GM23338 (cell line): ENCODE measurements around the gene PDIA6. TPM values are rescaled to one million over a fixed set of nuclear protein-coding genes. Genes with fewer than 3 reads are reported as not detected.

ENCODE experiments used
- ATAC-seq: fragments of 200-7000 bp; cut with Tn5 transposase; 3 replicates; pipeline ENCODE4 v1.9.1; 2020
- DNase-seq: peaks from one replicate; pipeline ENCODE4 v3.0.0-alpha.2; 2015; ENCODE audit warnings: low spot score
- H2AFZ ChIP-seq: fragments of 200-600 bp; sonication (generic); 2 replicates; pipeline ENCODE4 v1.8.0; 2016; ENCODE audit warnings: antibody characterized with exemption, mild to moderate bottlenecking, moderate library complexity
- H3F3A ChIP-seq: fragments of 200-600 bp; sonication (generic); replicated peaks from 2 replicates; pipeline ENCODE4 v1.8.0; 2017; ENCODE audit warnings: antibody characterized with exemption, mixed run types, low read depth
- H3K27ac ChIP-seq: fragments of 200-600 bp; sonication (generic); 2 replicates; pipeline ENCODE4 v1.6.1; 2016; ENCODE audit warnings: low read depth
- H3K27me3 ChIP-seq: fragments of 200-600 bp; sonication (generic); 2 replicates; pipeline ENCODE4 v1.8.0; 2016; ENCODE audit warnings: mild to moderate bottlenecking, mixed run types, moderate library complexity; ENCODE audit not compliant: insufficient read depth
- H3K36me3 ChIP-seq: fragments of 200-600 bp; sonication (generic); 2 replicates; pipeline ENCODE4 v1.8.0; 2016; ENCODE audit warnings: mild to moderate bottlenecking; ENCODE audit not compliant: insufficient read depth
- H3K4me1 ChIP-seq: fragments of 200-600 bp; sonication (generic); 2 replicates; pipeline ENCODE4 v1.8.0; 2016; ENCODE audit warnings: mild to moderate bottlenecking, moderate library complexity; ENCODE audit not compliant: insufficient read depth
- H3K4me2 ChIP-seq: fragments of 200-600 bp; sonication (generic); 2 replicates; pipeline ENCODE4 v1.7.1; 2017; ENCODE audit warnings: mixed run types
- H3K4me3 ChIP-seq: fragments of 200-600 bp; sonication (generic); 2 replicates; pipeline ENCODE4 v1.6.1; 2016; ENCODE audit warnings: mixed run types
- H3K79me2 ChIP-seq: fragments of 200-600 bp; sonication (generic); replicated peaks from 2 replicates; pipeline ENCODE4 v1.8.0; 2017; ENCODE audit warnings: mild to moderate bottlenecking; ENCODE audit not compliant: insufficient read depth
- H3K9me2 ChIP-seq: fragments of 200-600 bp; sonication (generic); 2 replicates; pipeline ENCODE4 v1.8.0; 2017; ENCODE audit not compliant: insufficient read depth
- H4K20me1 ChIP-seq: fragments of 200-600 bp; sonication (generic); replicated peaks from 2 replicates; pipeline ENCODE4 v1.8.0; 2017; ENCODE audit warnings: mild to moderate bottlenecking; ENCODE audit not compliant: insufficient read depth
- H3K27ac Mint-ChIP-seq: 2 replicates; pipeline ENCODE4 v1.8.0; 2020; ENCODE audit warnings: inconsistent platforms, mild to moderate bottlenecking, moderate library complexity, mixed read lengths
- H3K27me3 Mint-ChIP-seq: 3 replicates; pipeline ENCODE4 v1.8.0; 2022; ENCODE audit warnings: low read depth, mild to moderate bottlenecking, moderate library complexity, mixed read lengths, inconsistent platforms; ENCODE audit not compliant: insufficient read depth, poor library complexity
- H3K36me3 Mint-ChIP-seq: 3 replicates; pipeline ENCODE4 v1.8.0; 2021; ENCODE audit warnings: low read depth, mild to moderate bottlenecking, inconsistent platforms, moderate library complexity, mixed read lengths
- H3K4me1 Mint-ChIP-seq: 3 replicates; pipeline ENCODE4 v1.8.0; 2020; ENCODE audit warnings: mild to moderate bottlenecking, inconsistent platforms, mixed read lengths
- H3K4me3 Mint-ChIP-seq: 3 replicates; pipeline ENCODE4 v1.8.0; 2021; ENCODE audit warnings: moderate library complexity, mild to moderate bottlenecking, inconsistent platforms, mixed read lengths
- H3K9me3 Mint-ChIP-seq: 3 replicates; pipeline ENCODE4 v1.8.0; 2020; ENCODE audit warnings: moderate library complexity, mild to moderate bottlenecking, inconsistent platforms, mixed read lengths
- CREB1 ChIP-seq: fragments of 250-450 bp; sonication (Bioruptor Pico); IDR thresholded peaks from 2 replicates; pipeline ENCODE4 v1.5.0; 2020; ENCODE audit warnings: low read depth, mild to moderate bottlenecking, moderate library complexity
- CTCF ChIP-seq, 2 experiments: fragments of 200-600 bp in 1 of 2; sonication (generic) in 1 of 2; conservative IDR thresholded peaks; 2 replicates each; pipeline versions ENCODE4 v1.5.1 to v1.6.1; 2016 to 2017; ENCODE audit warnings: antibody characterized with exemption in 2 of 2, low read depth in 2 of 2, mild to moderate bottlenecking in 2 of 2, moderate library complexity in 1 of 2
- ETS1 ChIP-seq: IDR thresholded peaks from 2 replicates; pipeline ENCODE4 v1.6.1; 2016; ENCODE audit warnings: antibody characterized with exemption
- EZH2phosphoT487 ChIP-seq: fragments of 200-600 bp; sonication (generic); IDR thresholded peaks from one replicate; pipeline ENCODE4 v1.8.1; 2018; ENCODE audit warnings: antibody characterized with exemption; ENCODE audit not compliant: unreplicated experiment
- JUNB ChIP-seq: IDR thresholded peaks from one replicate; pipeline ENCODE4 v1.6.1; 2016; ENCODE audit warnings: antibody characterized with exemption; ENCODE audit not compliant: unreplicated experiment
- NANOG ChIP-seq: IDR thresholded peaks from 2 replicates; pipeline ENCODE4 v1.6.1; 2016; ENCODE audit warnings: antibody characterized with exemption, borderline replicate concordance
- REST ChIP-seq: IDR thresholded peaks from one replicate; pipeline ENCODE4 v1.6.1; 2018; ENCODE audit warnings: antibody characterized with exemption; ENCODE audit not compliant: unreplicated experiment
- STAT1 ChIP-seq: IDR thresholded peaks from one replicate; pipeline ENCODE4 v1.6.1; 2016; ENCODE audit warnings: antibody characterized with exemption; ENCODE audit not compliant: unreplicated experiment
- ZNF114 ChIP-seq: fragments of 250-450 bp; sonication (Bioruptor Pico); IDR thresholded peaks from 2 replicates; pipeline ENCODE4 v1.5.0; 2020; ENCODE audit warnings: mild to moderate bottlenecking, moderate library complexity
- ZNF331 ChIP-seq: fragments of 250-450 bp; sonication (Bioruptor Pico); IDR thresholded peaks from 2 replicates; pipeline ENCODE4 v1.5.0; 2020; ENCODE audit warnings: low read depth, mild to moderate bottlenecking, moderate library complexity
- ZNF462 ChIP-seq: fragments of 250-450 bp; sonication (Bioruptor Pico); IDR thresholded peaks from 2 replicates; pipeline ENCODE4 v1.5.0; 2020; ENCODE audit warnings: mild to moderate bottlenecking, moderate library complexity
- polyA plus RNA-seq: library from polyadenylated mRNA; unstranded; fragments of >200 nt; fragmentation: Nextera tagmentation; extraction: Ambion mirVana; gene quantifications from 2 replicates; pipeline ENCODE4 v1.2.1, GENCODE V29; 2016
- total RNA-seq: library from RNA; depleted of rRNA; stranded (reverse); fragments of >200 nt; shearing (Covaris generic); gene quantifications from 2 replicates; pipeline ENCODE4 v1.2.3, GENCODE V29; 2014

The PDIA6 gene
- total and polyA plus RNA-seq, 2 experiments from 2014 or later: 331 to 382 TPM

- no peak overlapping the region for H3K4me3 ChIP-seq
- no peak overlapping the region for H3K27ac ChIP-seq
- no peak for TF ChIP-seq ETS1
- no peak for TF ChIP-seq NANOG
- no peak for TF ChIP-seq EZH2phosphoT487
- no peak for TF ChIP-seq REST
- TF ChIP-seq ZNF462 (CRISPR knock-in tag): no peak
- no peak for TF ChIP-seq ZNF114
- no peak for TF ChIP-seq CTCF (conservative IDR thresholded peaks at IDR 0.05; ENCODE audit: low read depth in 2 of 2)
- no peak for TF ChIP-seq JUNB
- TF ChIP-seq ZNF331 (CRISPR knock-in tag): no peak
- TF ChIP-seq CREB1 (CRISPR knock-in tag): no peak
- TF ChIP-seq STAT1: no peak
- Mint-ChIP-seq H3K9me3 (no peaks in the 10 kb centered on the region), H3K36me3 (no peaks in the 10 kb centered on the region), H3K4me1 (no peaks in the 10 kb centered on the region), H3K27me3 (peaks cover 4% of the 10 kb centered on the region), H3K4me3 (no peak overlapping the region), H3K27ac (no peak overlapping the region)
- no peaks in the 10 kb centered on the region for H3K4me1 ChIP-seq
- H2AFZ ChIP-seq: no peak overlapping the region
- no peaks in the 10 kb centered on the region for H3F3A ChIP-seq
- H4K20me1 ChIP-seq: no peaks in the 10 kb centered on the region; the same call in 1 of the 2 replicates
- H3K27me3 ChIP-seq: no peaks in the 10 kb centered on the region
- H3K36me3 ChIP-seq: no peaks in the 10 kb centered on the region
- no peak overlapping the region for H3K4me2 ChIP-seq
- H3K79me2 ChIP-seq: no peaks in the 10 kb centered on the region
- H3K9me2 ChIP-seq: no peaks in the 10 kb centered on the region
- ATAC-seq (no peak), DNase-seq (no peak)
These were observed 58.7 kb downstream of the PDIA6 start for GRCh38 chr2:10753876-10754275.
